DND-41 (cell line): ENCODE measurements around the gene STARD4.

Source experiments
- EZH2 ChIP-seq: IDR thresholded peaks from 3 replicates; pipeline ENCODE4 v1.6.1; 2012; ENCODE audit warnings: borderline replicate concordance, low read depth, mild to moderate bottlenecking, moderate library complexity, low read length, inconsistent platforms; ENCODE audit not compliant: severe bottlenecking
- TF ChIP-seq, protein P1 (sequence below): IDR thresholded peaks from 2 replicates; pipeline ENCODE4 v1.5.1; 2012; ENCODE audit warnings: borderline replicate concordance, low read length, moderate library complexity, mild to moderate bottlenecking; ENCODE audit not compliant: poor library complexity, severe bottlenecking; ENCODE audit errors: extremely low read depth

DNA sequence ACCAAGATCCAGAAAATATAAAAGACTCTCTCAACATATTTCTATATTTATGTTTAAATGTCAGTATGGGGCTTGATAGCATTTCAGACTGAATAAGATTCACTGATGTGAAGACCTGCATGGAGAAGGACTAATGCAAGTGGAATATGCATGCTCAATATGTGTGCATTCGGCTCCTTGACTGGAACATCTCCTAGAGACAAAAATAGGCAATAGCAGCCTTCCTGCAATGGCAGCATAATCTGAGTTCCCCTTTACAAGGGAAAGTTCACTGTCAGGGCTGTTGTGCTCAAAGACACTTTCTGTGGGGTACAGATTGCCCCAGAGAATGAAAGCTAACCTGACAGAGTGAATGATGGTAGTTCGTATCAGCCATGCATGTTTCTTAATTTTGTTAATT is 42.4 kb downstream of the STARD4 start:
- TF ChIP-seq, protein P1, sequence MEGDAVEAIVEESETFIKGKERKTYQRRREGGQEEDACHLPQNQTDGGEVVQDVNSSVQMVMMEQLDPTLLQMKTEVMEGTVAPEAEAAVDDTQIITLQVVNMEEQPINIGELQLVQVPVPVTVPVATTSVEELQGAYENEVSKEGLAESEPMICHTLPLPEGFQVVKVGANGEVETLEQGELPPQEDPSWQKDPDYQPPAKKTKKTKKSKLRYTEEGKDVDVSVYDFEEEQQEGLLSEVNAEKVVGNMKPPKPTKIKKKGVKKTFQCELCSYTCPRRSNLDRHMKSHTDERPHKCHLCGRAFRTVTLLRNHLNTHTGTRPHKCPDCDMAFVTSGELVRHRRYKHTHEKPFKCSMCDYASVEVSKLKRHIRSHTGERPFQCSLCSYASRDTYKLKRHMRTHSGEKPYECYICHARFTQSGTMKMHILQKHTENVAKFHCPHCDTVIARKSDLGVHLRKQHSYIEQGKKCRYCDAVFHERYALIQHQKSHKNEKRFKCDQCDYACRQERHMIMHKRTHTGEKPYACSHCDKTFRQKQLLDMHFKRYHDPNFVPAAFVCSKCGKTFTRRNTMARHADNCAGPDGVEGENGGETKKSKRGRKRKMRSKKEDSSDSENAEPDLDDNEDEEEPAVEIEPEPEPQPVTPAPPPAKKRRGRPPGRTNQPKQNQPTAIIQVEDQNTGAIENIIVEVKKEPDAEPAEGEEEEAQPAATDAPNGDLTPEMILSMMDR: no peak
- no peak for TF ChIP-seq EZH2
